K562 (cell line): ENCODE results near the gene CHST12. TPM values are rescaled to one million over a fixed set of nuclear protein-coding genes. Genes with fewer than 3 reads are reported as not detected.

ENCODE experiments used
- ZNF318 ChIP-seq, 2 experiments: fragments of 450-650 bp; IDR thresholded peaks; 2 replicates each; pipeline ENCODE4 v1.6.1; 2016; ENCODE audit warnings: mild to moderate bottlenecking in 2 of 2, borderline replicate concordance in 1 of 2, low read depth in 1 of 2, moderate library complexity in 1 of 2
- polyA plus RNA-seq, 8 experiments: library from polyadenylated mRNA; depleted of rRNA in 4 of 8; stranded (reverse) in 5 of 8; unstranded in 3 of 8; fragments of >200 nt; fragmentation: Nextera tagmentation in 2 of 8; fragmentation: Illumina TruSeq in 1 of 8; extraction: Ambion mirVana in 2 of 8; extraction: Trizol in 1 of 8; gene quantifications; 2 replicates each; pipeline versions ENCODE4 v1.2.1 to v1.2.3, GENCODE V29; 2011 to 2014; ENCODE audit warnings: inconsistent platforms in 1 of 8, missing spikeins in 1 of 8
- total RNA-seq, 7 experiments: library from RNA; depleted of rRNA in 6 of 7; stranded (reverse); fragments of >200 nt in 6 of 7; fragmentation: Illumina TruSeq in 2 of 7; extraction: Trizol in 2 of 7; gene quantifications; 2 replicates each; pipeline versions ENCODE4 v1.2.1 to v1.2.3, GENCODE V29; 2011 to 2021; ENCODE audit warnings: low replicate concordance in 1 of 7

The CHST12 gene
- total and polyA plus RNA-seq, 9 of the 15 experiments (the other 6 are each of a cell fraction or from before 2014, with no cell fraction given): 0.18 to 19.8 (median 3.6) TPM

- TF ChIP-seq ZNF318 (IDR thresholded peaks at IDR 0.05; ENCODE audit: borderline replicate concordance in 1 of 2, low read depth in 1 of 2): no peak
- TF ChIP-seq, all 486 proteins: peak for 1
These were observed 57.2 kb downstream of the CHST12 start (continued) for GRCh38 chr7:2460641-2461040.
